T-helper 17 cell (primary cell): ENCODE results near the gene ITGB7. TPM values are rescaled to one million over a fixed set of nuclear protein-coding genes. Genes with fewer than 3 reads are reported as not detected.
A peak's percentile ranks its signal among the peaks of the same experiment; 100 is the strongest.

ENCODE experiments used
- ATAC-seq: fragments of 150-1000 bp; cut with Tn5 transposase; 2 replicates; pipeline ENCODE4 v1.10.0; 2021; ENCODE audit warnings: mild to moderate bottlenecking, moderate library complexity
- DNase-seq, 3 donors: peaks; one replicate each; pipeline versions ENCODE4 v3.0.0 to v3.0.0-alpha.2; 2020 to 2021
- H3K9me3 ChIP-seq: one replicate; pipeline ENCODE4 v1.7.0; 2013; ENCODE audit warnings: low read length, mild to moderate bottlenecking; ENCODE audit not compliant: control insufficient read depth, poor library complexity, severe bottlenecking
- H3K27ac Mint-ChIP-seq: one replicate; pipeline ENCODE4 v1.8.0; 2022; ENCODE audit warnings: mild to moderate bottlenecking, moderate library complexity, mixed read lengths
- H3K27me3 Mint-ChIP-seq: one replicate; pipeline ENCODE4 v1.8.0; 2022; ENCODE audit warnings: mixed read lengths
- H3K36me3 Mint-ChIP-seq: one replicate; pipeline ENCODE4 v1.8.0; 2022; ENCODE audit warnings: low read depth, mixed read lengths
- H3K4me1 Mint-ChIP-seq: one replicate; pipeline ENCODE4 v1.8.0; 2022; ENCODE audit warnings: mild to moderate bottlenecking, mixed read lengths
- H3K4me3 Mint-ChIP-seq: one replicate; pipeline ENCODE4 v1.8.0; 2022; ENCODE audit warnings: mild to moderate bottlenecking, moderate library complexity, mixed read lengths
- total RNA-seq, 4 donors: library from RNA in 2 of 4; stranded (reverse) in 2 of 4; gene quantifications; one replicate each; pipeline ENCODE4 v1.2.3 and lab custom pipeline; 2022 to 2026

ITGB7 gene
- total RNA-seq, 2 donors from 2014 or later = 306 to 367 TPM

GRCh38 chr12:53225635-53226424 is 18.8 kb upstream of the ITGB7 start:
- peaks cover 11% of the 10 kb centered on the region for H3K36me3 Mint-ChIP-seq
- H3K27me3 Mint-ChIP-seq = no peaks in the 10 kb centered on the region
- no peak for DNase-seq
- no peaks in the 10 kb centered on the region for H3K9me3 ChIP-seq
- peak overlapping the region; percentile 82 for H3K4me3 Mint-ChIP-seq
- peak overlapping the region; percentile 95 for H3K27ac Mint-ChIP-seq
- no peak for ATAC-seq
- H3K4me1 Mint-ChIP-seq = peaks cover 81% of the 10 kb centered on the region

- ATAC-seq (no peak), DNase-seq (no peak)
- H3K4me3 Mint-ChIP-seq = peak overlapping the region; percentile 82
Measured at GRCh38 chr12:53224897-53225634, 18.0 kb upstream of the ITGB7 start.

GRCh38 chr12:53224061-53224896 is 17.2 kb upstream of the ITGB7 start:
- Mint-ChIP-seq H3K27ac (peak overlapping the region; percentile 95), H3K36me3 (peaks cover 16% of the 10 kb centered on the region)
- no peak for DNase-seq

More at GRCh38 chr12:53224897-53225634, 18.0 kb upstream of the ITGB7 start:
- no peaks in the 10 kb centered on the region for H3K9me3 ChIP-seq
- peaks cover 11% of the 10 kb centered on the region for H3K36me3 Mint-ChIP-seq
- peaks cover 76% of the 10 kb centered on the region for H3K4me1 Mint-ChIP-seq
- no peaks in the 10 kb centered on the region for H3K27me3 Mint-ChIP-seq
- peak overlapping the region; percentile 95 for H3K27ac Mint-ChIP-seq

GRCh38 chr12:53223389-53224060 is 16.5 kb upstream of the ITGB7 start:
- H3K9me3 ChIP-seq = no peaks in the 10 kb centered on the region
- no peaks in the 10 kb centered on the region for H3K27me3 Mint-ChIP-seq
- ATAC-seq = no peak
- DNase-seq = peak in 2 of 3 donors; percentile 27 to 52
- peak overlapping the region; percentile 100 for H3K4me3 Mint-ChIP-seq
- peak overlapping the region; percentile 95 for H3K27ac Mint-ChIP-seq
- H3K4me1 Mint-ChIP-seq = peaks cover 67% of the 10 kb centered on the region
- H3K36me3 Mint-ChIP-seq = peaks cover 17% of the 10 kb centered on the region

More at GRCh38 chr12:53224061-53224896, 17.2 kb upstream of the ITGB7 start:
- no peaks in the 10 kb centered on the region for H3K9me3 ChIP-seq
- Mint-ChIP-seq H3K27me3 (no peaks in the 10 kb centered on the region), H3K4me1 (peaks cover 72% of the 10 kb centered on the region), H3K4me3 (peak overlapping the region; percentile 82)
- no peak for ATAC-seq

GRCh38 chr12:53222806-53223261 is 15.8 kb upstream of the ITGB7 start:
- H3K4me3 Mint-ChIP-seq = peak overlapping the region; percentile 100
- peak overlapping the region; percentile 95 for H3K27ac Mint-ChIP-seq
- ATAC-seq (no peak), DNase-seq (no peak)
- H3K4me1 Mint-ChIP-seq = peaks cover 67% of the 10 kb centered on the region
- no peaks in the 10 kb centered on the region for H3K27me3 Mint-ChIP-seq
- no peaks in the 10 kb centered on the region for H3K9me3 ChIP-seq
- peaks cover 14% of the 10 kb centered on the region for H3K36me3 Mint-ChIP-seq

- no peak for DNase-seq
- no peak for ATAC-seq
- H3K27me3 Mint-ChIP-seq = no peaks in the 10 kb centered on the region
- peak overlapping the region; percentile 100 for H3K4me3 Mint-ChIP-seq
- no peaks in the 10 kb centered on the region for H3K9me3 ChIP-seq
- H3K4me1 Mint-ChIP-seq = peaks cover 66% of the 10 kb centered on the region
- peaks cover 14% of the 10 kb centered on the region for H3K36me3 Mint-ChIP-seq
- H3K27ac Mint-ChIP-seq = peak overlapping the region; percentile 95
Measured at GRCh38 chr12:53222170-53222721, 15.2 kb upstream of the ITGB7 start.

- Mint-ChIP-seq H3K27ac (peak overlapping the region; percentile 95), H3K27me3 (no peaks in the 10 kb centered on the region), H3K36me3 (peaks cover 10% of the 10 kb centered on the region), H3K4me3 (peak overlapping the region; percentile 100), H3K4me1 (peaks cover 67% of the 10 kb centered on the region)
- H3K9me3 ChIP-seq = no peaks in the 10 kb centered on the region
- ATAC-seq (peak; percentile 12), DNase-seq (peak in 2 of 3 donors; percentile 38 to 46)
Measured at GRCh38 chr12:53221203-53222080, 14.4 kb upstream of the ITGB7 start.

- Mint-ChIP-seq H3K4me1 (peaks cover 69% of the 10 kb centered on the region), H3K4me3 (peak overlapping the region; percentile 100), H3K27me3 (no peaks in the 10 kb centered on the region), H3K27ac (peak overlapping the region; percentile 99), H3K36me3 (peaks cover 10% of the 10 kb centered on the region)
- no peaks in the 10 kb centered on the region for H3K9me3 ChIP-seq
- DNase-seq (peak; percentile 54 to 80 (median 78)), ATAC-seq (peak; percentile 69)
Measured at GRCh38 chr12:53220694-53221202, 13.7 kb upstream of the ITGB7 start.

- H3K27me3 Mint-ChIP-seq = no peaks in the 10 kb centered on the region
- H3K4me1 Mint-ChIP-seq = peaks cover 69% of the 10 kb centered on the region
- H3K27ac Mint-ChIP-seq = peak overlapping the region; percentile 99
- H3K36me3 Mint-ChIP-seq = peaks cover 6% of the 10 kb centered on the region
- H3K4me3 Mint-ChIP-seq = peak overlapping the region; percentile 100
- DNase-seq (peak; percentile 61 to 66 (median 61)), ATAC-seq (peak; percentile 72)
- H3K9me3 ChIP-seq = no peaks in the 10 kb centered on the region
Measured at GRCh38 chr12:53219956-53220693, 13.1 kb upstream of the ITGB7 start.

- H3K9me3 ChIP-seq = no peaks in the 10 kb centered on the region
- ATAC-seq (peak; percentile 27), DNase-seq (no peak)
- Mint-ChIP-seq H3K4me1 (peaks cover 67% of the 10 kb centered on the region), H3K36me3 (peaks cover 6% of the 10 kb centered on the region), H3K4me3 (peak overlapping the region; percentile 100), H3K27ac (peak overlapping the region; percentile 99), H3K27me3 (no peaks in the 10 kb centered on the region)
Measured at GRCh38 chr12:53219292-53219955, 12.4 kb upstream of the ITGB7 start.
